ENCODE results near the gene AHRR. TPM values are rescaled to one million over a fixed set of nuclear protein-coding genes. Genes with fewer than 3 reads are reported as not detected.

The AHRR gene
- total and polyA plus RNA-seq, 2 experiments from 2014 or later, result 1.8 to 2.4 TPM

DNA sequence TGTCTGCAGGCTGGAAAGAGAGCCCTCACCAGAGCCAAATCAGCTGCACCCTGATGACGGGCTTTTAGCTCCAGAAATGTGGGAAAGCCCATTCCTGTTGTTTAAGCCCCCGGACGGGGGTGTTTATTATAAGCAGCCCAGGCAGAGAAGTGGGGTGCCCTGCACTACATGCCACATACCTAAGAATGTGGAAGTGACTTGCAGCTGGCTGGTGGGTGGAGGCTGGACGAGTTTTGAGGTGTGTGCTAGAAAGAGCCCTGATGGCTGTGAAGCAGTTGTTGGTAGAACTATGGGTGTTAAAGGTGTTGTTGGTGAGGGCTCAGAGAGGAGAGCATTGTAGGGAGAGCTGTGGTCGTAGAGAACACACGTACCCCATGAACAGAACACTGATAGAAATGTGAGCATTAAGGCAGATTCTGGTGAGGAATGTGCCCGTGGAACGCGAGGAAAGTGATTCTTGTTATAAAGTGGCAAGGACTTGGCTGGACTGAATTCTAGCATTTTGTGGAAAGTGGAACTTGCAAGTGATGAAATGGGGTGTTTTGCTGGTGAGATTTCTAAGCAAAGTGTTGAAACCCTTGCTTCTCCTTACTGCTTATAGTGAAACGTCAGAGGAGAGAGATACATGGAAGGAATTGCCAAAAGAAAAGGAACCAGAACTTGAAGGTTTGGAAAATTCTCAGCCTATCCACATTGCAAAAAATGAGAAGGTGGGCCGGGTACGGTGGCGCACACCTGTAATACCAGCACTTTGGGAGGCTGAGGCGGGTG, 38.9 kb downstream of the AHRR start:
- Histone ChIP-seq H3K9me2 (replicated peaks; ENCODE audit: insufficient read depth) (no peaks in the 10 kb centered on the region), H3K4me2 (no peak overlapping the region), H2AFZ (no peak overlapping the region), H3K27me3 (no peaks in the 10 kb centered on the region), H4K20me1 (ENCODE audit: insufficient read depth, poor library complexity, severe bottlenecking) (no peaks in the 10 kb centered on the region), H3K4me3 (no peak overlapping the region), H3K27ac (no peak overlapping the region), H3K9me3 (ENCODE audit: low read depth) (no peaks in the 10 kb centered on the region), H3K4me1 (ENCODE audit: insufficient read depth) (no peaks in the 10 kb centered on the region), H3K79me2 (no peaks in the 10 kb centered on the region), H3K36me3 (replicated peaks; ENCODE audit: insufficient read depth, low read depth) (no peaks in the 10 kb centered on the region)
- WGBS (ENCODE audit: low lambda C conversion rate, missing lambda C conversion rate), result 87% methylated on average over 14 of the region's 14 CpGs
- no peak for DNase-seq (ENCODE audit: low spot score)
- TF ChIP-seq, protein P1, sequence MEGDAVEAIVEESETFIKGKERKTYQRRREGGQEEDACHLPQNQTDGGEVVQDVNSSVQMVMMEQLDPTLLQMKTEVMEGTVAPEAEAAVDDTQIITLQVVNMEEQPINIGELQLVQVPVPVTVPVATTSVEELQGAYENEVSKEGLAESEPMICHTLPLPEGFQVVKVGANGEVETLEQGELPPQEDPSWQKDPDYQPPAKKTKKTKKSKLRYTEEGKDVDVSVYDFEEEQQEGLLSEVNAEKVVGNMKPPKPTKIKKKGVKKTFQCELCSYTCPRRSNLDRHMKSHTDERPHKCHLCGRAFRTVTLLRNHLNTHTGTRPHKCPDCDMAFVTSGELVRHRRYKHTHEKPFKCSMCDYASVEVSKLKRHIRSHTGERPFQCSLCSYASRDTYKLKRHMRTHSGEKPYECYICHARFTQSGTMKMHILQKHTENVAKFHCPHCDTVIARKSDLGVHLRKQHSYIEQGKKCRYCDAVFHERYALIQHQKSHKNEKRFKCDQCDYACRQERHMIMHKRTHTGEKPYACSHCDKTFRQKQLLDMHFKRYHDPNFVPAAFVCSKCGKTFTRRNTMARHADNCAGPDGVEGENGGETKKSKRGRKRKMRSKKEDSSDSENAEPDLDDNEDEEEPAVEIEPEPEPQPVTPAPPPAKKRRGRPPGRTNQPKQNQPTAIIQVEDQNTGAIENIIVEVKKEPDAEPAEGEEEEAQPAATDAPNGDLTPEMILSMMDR (IDR thresholded peaks at IDR 0.05; ENCODE audit: poor library complexity), result no peak
- no peak for TF ChIP-seq EZH2phosphoT487 (IDR thresholded peaks at IDR 0.05; ENCODE audit: low read depth, severe bottlenecking, unreplicated experiment)
- no peak for TF ChIP-seq EZH2 (IDR thresholded peaks at IDR 0.05; ENCODE audit: borderline replicate concordance)

DNA sequence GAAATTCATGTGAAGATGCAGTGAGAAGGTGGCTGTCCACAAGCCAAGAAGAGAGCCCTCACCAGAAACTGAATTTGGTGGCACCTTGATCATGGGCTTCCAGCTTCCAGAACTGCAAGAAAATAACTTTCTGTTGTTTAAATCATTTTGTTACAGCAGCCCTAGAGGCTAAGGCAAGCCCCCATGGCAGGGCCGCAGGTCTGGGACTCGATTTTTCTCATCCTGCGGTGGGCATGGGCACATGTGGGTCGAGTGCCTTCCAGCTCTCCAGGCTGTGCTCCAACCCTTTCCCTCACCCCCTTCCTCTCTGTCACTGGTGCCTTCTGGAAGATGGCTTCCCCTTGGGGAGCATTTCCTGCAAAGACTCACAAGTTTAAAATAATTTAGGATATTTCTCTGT, 40.7 kb downstream of the AHRR start:
- TF ChIP-seq EZH2phosphoT487 (IDR thresholded peaks at IDR 0.05; ENCODE audit: low read depth, severe bottlenecking, unreplicated experiment) (no peak), EZH2 (IDR thresholded peaks at IDR 0.05; ENCODE audit: borderline replicate concordance) (no peak)
- TF ChIP-seq, protein P1 (IDR thresholded peaks at IDR 0.05; ENCODE audit: poor library complexity), result no peak
- DNase-seq (ENCODE audit: low spot score), result peak; percentile 1
- no peaks in the 10 kb centered on the region for H3K9me2 ChIP-seq (replicated peaks; ENCODE audit: insufficient read depth)

DNA sequence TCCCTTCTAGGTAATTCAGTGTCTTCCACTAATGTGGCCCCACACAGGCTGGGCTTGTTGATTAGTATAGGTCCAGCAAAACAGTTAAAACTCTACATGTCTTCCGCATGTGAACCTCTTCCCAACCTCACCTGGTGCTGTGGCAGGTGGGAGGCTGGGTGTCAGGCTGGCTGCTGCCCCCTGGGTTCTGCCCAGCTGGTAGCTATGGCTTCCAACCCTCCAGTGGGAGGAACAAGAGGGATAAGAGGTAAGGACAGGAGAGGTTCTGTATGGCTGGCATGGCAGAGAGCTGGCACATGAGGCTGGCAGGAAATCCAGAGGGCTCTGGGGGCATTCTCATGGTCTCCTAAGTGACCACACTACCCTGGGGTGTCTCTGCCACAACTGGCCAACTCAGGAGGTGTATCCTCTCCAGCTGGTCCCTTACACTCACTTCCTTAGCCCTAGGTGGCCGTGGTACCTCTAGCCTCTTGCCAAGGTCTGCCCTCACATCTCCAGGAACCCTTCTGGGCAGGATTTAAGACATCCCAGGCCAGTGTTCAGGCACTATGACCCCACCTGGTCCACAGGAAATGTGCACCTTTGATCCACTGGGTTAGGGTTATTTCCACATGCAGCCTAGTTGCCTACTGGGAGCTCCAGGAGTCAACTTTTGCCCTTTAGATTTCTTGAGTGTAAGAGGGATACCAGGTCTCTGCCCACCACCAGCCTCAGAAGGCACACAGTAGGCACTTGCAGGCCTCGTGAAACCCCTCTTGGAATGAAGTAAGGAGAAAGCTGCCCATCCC, 41.7 kb downstream of the AHRR start:
- H3K9me2 ChIP-seq (replicated peaks; ENCODE audit: insufficient read depth), result no peaks in the 10 kb centered on the region
- no peaks in the 10 kb centered on the region for H3K36me3 ChIP-seq (replicated peaks; ENCODE audit: insufficient read depth, low read depth)
- no peaks in the 10 kb centered on the region for H3K79me2 ChIP-seq
- no peak overlapping the region for H2AFZ ChIP-seq
- no peak overlapping the region for H3K4me3 ChIP-seq
- H4K20me1 ChIP-seq (ENCODE audit: insufficient read depth, poor library complexity, severe bottlenecking), result no peaks in the 10 kb centered on the region
- H3K9me3 ChIP-seq (ENCODE audit: low read depth), result no peaks in the 10 kb centered on the region
- 93% methylated on average over 3 of the region's 3 CpGs for WGBS (ENCODE audit: low lambda C conversion rate, missing lambda C conversion rate)
- DNase-seq (ENCODE audit: low spot score), result peak; percentile 1
- TF ChIP-seq, protein P1 (IDR thresholded peaks at IDR 0.05; ENCODE audit: poor library complexity), result no peak
- no peak for TF ChIP-seq EZH2phosphoT487 (IDR thresholded peaks at IDR 0.05; ENCODE audit: low read depth, severe bottlenecking, unreplicated experiment)
- no peaks in the 10 kb centered on the region for H3K27me3 ChIP-seq
- peaks cover under 1% of the 10 kb centered on the region for H3K4me1 ChIP-seq (ENCODE audit: insufficient read depth)
- H3K27ac ChIP-seq, result no peak overlapping the region
- H3K4me2 ChIP-seq, result no peak overlapping the region

More for the DNA sequence above, 40.7 kb downstream of the AHRR start:
- H3K36me3 ChIP-seq (replicated peaks; ENCODE audit: insufficient read depth, low read depth), result no peaks in the 10 kb centered on the region
- no peak overlapping the region for H3K4me2 ChIP-seq
- no peak overlapping the region for H3K4me3 ChIP-seq
- H3K4me1 ChIP-seq (ENCODE audit: insufficient read depth), result no peaks in the 10 kb centered on the region
- no peak overlapping the region for H2AFZ ChIP-seq
- H3K9me3 ChIP-seq (ENCODE audit: low read depth), result no peaks in the 10 kb centered on the region
- WGBS (ENCODE audit: low lambda C conversion rate, missing lambda C conversion rate), result 92% methylated on average over 4 of the region's 4 CpGs
- no peaks in the 10 kb centered on the region for H4K20me1 ChIP-seq (ENCODE audit: insufficient read depth, poor library complexity, severe bottlenecking)
- H3K79me2 ChIP-seq, result no peaks in the 10 kb centered on the region
- H3K27me3 ChIP-seq, result no peaks in the 10 kb centered on the region
- no peak overlapping the region for H3K27ac ChIP-seq
